Lower leg skin (tissue), 3 donors: ENCODE measurements around the gene DGAT2.

ENCODE experiments used
- CTCF ChIP-seq, 3 donors: fragments of 450-650 bp; IDR thresholded peaks; one replicate each; pipeline ENCODE4 v1.5.1; 2016; ENCODE audit warnings: antibody characterized with exemption in 3 of 3, mild to moderate bottlenecking in 3 of 3, moderate library complexity in 2 of 3
- POLR2A ChIP-seq, 2 donors: fragments of 450-650 bp; IDR thresholded peaks; one replicate each; pipeline ENCODE4 v1.6.1; 2016 to 2017; ENCODE audit warnings: antibody characterized with exemption in 2 of 2, mild to moderate bottlenecking in 1 of 2, moderate library complexity in 1 of 2

GRCh38 chr11:75810637-75811390, 42.2 kb downstream of the DGAT2 start:
- TF ChIP-seq POLR2A (IDR thresholded peaks at IDR 0.05) (no peak), CTCF (IDR thresholded peaks at IDR 0.05) (no peak)
